KMS-11 (cell line): Measurements from ENCODE around the gene CDC123.

Experiments
- H2AFZ ChIP-seq: fragments of 200-600 bp; sonication (generic); 2 replicates; pipeline ENCODE4 v1.6.1; 2016; ENCODE audit warnings: antibody characterized with exemption, mixed run types, low read depth
- H3K27ac ChIP-seq: fragments of 200-600 bp; sonication (generic); 2 replicates; pipeline ENCODE4 v1.6.1; 2016; ENCODE audit warnings: mild to moderate bottlenecking, mixed run types
- H3K27me3 ChIP-seq: fragments of 200-600 bp; sonication (generic); 2 replicates; pipeline ENCODE4 v1.6.1; 2017; ENCODE audit warnings: mild to moderate bottlenecking, low read depth, mixed run types, moderate library complexity; ENCODE audit not compliant: insufficient read depth
- H3K36me3 ChIP-seq: fragments of 200-600 bp; sonication (generic); 2 replicates; pipeline ENCODE4 v1.6.1; 2017; ENCODE audit warnings: mild to moderate bottlenecking, mixed run types; ENCODE audit not compliant: insufficient read depth
- H3K4me1 ChIP-seq: fragments of 200-600 bp; sonication (generic); 2 replicates; pipeline ENCODE4 v1.6.1; 2016; ENCODE audit warnings: mild to moderate bottlenecking, low read depth, mixed run types; ENCODE audit not compliant: poor library complexity, severe bottlenecking
- H3K4me2 ChIP-seq: fragments of 200-600 bp; sonication (generic); 2 replicates; pipeline ENCODE4 v1.7.0; 2016; ENCODE audit warnings: mild to moderate bottlenecking, mixed run types
- H3K4me3 ChIP-seq: fragments of 200-600 bp; sonication (generic); IDR thresholded peaks from 2 replicates; pipeline ENCODE4 v1.6.1; 2017; ENCODE audit warnings: low read depth, low read length, mixed read lengths; ENCODE audit not compliant: insufficient read depth
- H3K79me2 ChIP-seq: fragments of 200-600 bp; sonication (generic); 2 replicates; pipeline ENCODE4 v1.6.1; 2016; ENCODE audit warnings: low read depth, mixed run types; ENCODE audit not compliant: insufficient read depth
- H3K9ac ChIP-seq: fragments of 200-600 bp; sonication (generic); 2 replicates; pipeline ENCODE4 v1.6.1; 2016; ENCODE audit warnings: mild to moderate bottlenecking, mixed run types
- H4K20me1 ChIP-seq: fragments of 200-600 bp; sonication (generic); 2 replicates; pipeline ENCODE4 v1.6.1; 2016; ENCODE audit warnings: mild to moderate bottlenecking, mixed run types; ENCODE audit not compliant: insufficient read depth
- TF ChIP-seq, protein P1 (sequence below): fragments of 200-600 bp; sonication (generic); conservative IDR thresholded peaks from 2 replicates; pipeline ENCODE4 v1.6.1; 2017; ENCODE audit warnings: low read depth, mild to moderate bottlenecking, antibody characterized with exemption, low read length, moderate library complexity, mixed read lengths

Gene CDC123

GRCh38 chr10:12255048-12255447 lies 59.1 kb downstream of the CDC123 start:
- TF ChIP-seq, protein P1, sequence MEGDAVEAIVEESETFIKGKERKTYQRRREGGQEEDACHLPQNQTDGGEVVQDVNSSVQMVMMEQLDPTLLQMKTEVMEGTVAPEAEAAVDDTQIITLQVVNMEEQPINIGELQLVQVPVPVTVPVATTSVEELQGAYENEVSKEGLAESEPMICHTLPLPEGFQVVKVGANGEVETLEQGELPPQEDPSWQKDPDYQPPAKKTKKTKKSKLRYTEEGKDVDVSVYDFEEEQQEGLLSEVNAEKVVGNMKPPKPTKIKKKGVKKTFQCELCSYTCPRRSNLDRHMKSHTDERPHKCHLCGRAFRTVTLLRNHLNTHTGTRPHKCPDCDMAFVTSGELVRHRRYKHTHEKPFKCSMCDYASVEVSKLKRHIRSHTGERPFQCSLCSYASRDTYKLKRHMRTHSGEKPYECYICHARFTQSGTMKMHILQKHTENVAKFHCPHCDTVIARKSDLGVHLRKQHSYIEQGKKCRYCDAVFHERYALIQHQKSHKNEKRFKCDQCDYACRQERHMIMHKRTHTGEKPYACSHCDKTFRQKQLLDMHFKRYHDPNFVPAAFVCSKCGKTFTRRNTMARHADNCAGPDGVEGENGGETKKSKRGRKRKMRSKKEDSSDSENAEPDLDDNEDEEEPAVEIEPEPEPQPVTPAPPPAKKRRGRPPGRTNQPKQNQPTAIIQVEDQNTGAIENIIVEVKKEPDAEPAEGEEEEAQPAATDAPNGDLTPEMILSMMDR, result no peak
- H3K27me3 ChIP-seq, result no peaks in the 10 kb centered on the region
- no peaks in the 10 kb centered on the region for H3K36me3 ChIP-seq
- no peak overlapping the region for H3K4me2 ChIP-seq
- no peaks in the 10 kb centered on the region for H3K4me1 ChIP-seq
- no peak overlapping the region for H3K4me3 ChIP-seq
- H3K9ac ChIP-seq, result no peak overlapping the region
- H2AFZ ChIP-seq, result no peak overlapping the region
- no peaks in the 10 kb centered on the region for H3K79me2 ChIP-seq
- no peaks in the 10 kb centered on the region for H4K20me1 ChIP-seq
- H3K27ac ChIP-seq, result no peak overlapping the region

- no peak overlapping the region for H3K4me2 ChIP-seq
- no peaks in the 10 kb centered on the region for H3K36me3 ChIP-seq
- peaks cover 29% of the 10 kb centered on the region for H3K4me1 ChIP-seq
- H2AFZ ChIP-seq, result no peak overlapping the region
- no peaks in the 10 kb centered on the region for H3K27me3 ChIP-seq
- no peak overlapping the region for H3K27ac ChIP-seq
- no peak overlapping the region for H3K9ac ChIP-seq
- TF ChIP-seq, protein P1, result no peak
- H3K4me3 ChIP-seq, result no peak overlapping the region
- no peaks in the 10 kb centered on the region for H3K79me2 ChIP-seq
- no peaks in the 10 kb centered on the region for H4K20me1 ChIP-seq
Measured at GRCh38 chr10:12259988-12260387, 64.0 kb downstream of the CDC123 start.

DNA sequence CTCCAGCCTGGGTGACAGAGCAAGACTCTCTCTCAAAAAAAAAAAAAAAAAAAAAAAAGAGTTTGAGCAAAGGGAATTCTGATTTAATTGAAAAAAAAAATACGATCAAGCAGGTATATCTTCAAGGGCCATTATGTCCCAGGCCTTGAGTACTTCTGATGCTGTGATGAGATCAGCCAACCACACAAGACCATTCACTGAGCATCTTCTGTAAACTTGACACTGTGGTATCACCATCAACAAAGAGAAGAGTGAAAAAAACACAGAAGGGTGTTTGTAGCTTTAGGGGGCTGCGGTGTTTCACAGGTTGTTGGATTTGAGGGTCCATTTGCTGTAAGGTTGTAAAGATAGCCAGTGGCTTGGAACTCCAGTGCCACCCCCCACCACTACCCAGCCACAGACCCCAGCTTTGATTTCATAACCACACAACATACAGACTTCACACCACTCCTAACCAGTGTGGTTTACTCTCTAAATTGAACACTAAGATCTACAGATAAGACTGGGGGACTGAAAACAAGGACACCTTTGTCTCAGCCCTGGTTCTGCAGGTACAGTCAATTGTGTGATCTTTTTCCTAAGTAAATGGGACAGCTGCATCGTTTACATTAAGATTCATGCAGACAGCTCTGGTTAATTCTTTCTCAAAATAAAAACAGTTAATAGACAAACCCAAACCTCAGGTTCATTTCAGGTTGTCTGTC lies 66.4 kb downstream of the CDC123 start:
- H3K9ac ChIP-seq, result no peak overlapping the region
- H3K27me3 ChIP-seq, result no peaks in the 10 kb centered on the region
- no peak overlapping the region for H3K27ac ChIP-seq
- no peaks in the 10 kb centered on the region for H3K79me2 ChIP-seq
- no peaks in the 10 kb centered on the region for H3K36me3 ChIP-seq
- H3K4me3 ChIP-seq, result no peak overlapping the region
- H3K4me1 ChIP-seq, result peaks cover 34% of the 10 kb centered on the region
- H2AFZ ChIP-seq, result no peak overlapping the region
- H4K20me1 ChIP-seq, result no peaks in the 10 kb centered on the region
- TF ChIP-seq, protein P1, result no peak
- peak overlapping the region; percentile 29 for H3K4me2 ChIP-seq

GRCh38 chr10:12264204-12264940 lies 68.4 kb downstream of the CDC123 start:
- no peak overlapping the region for H3K4me3 ChIP-seq
- H3K79me2 ChIP-seq, result no peaks in the 10 kb centered on the region
- no peaks in the 10 kb centered on the region for H3K27me3 ChIP-seq
- peak overlapping the region; percentile 29 for H3K4me2 ChIP-seq
- no peaks in the 10 kb centered on the region for H3K36me3 ChIP-seq
- peaks cover 48% of the 10 kb centered on the region for H3K4me1 ChIP-seq
- H3K9ac ChIP-seq, result peak overlapping the region; percentile 74
- no peaks in the 10 kb centered on the region for H4K20me1 ChIP-seq
- TF ChIP-seq, protein P1, result peak; percentile 74
- peak overlapping the region; percentile 91 for H3K27ac ChIP-seq
- peak overlapping the region; percentile 85 for H2AFZ ChIP-seq
